HEK293 (cell line): Measurements from ENCODE around the gene SEC62.

Experiments
- CTCF ChIA-PET: fragments of 350-600 bp; formaldehyde crosslinking; extraction: SDS; loops from one replicate; lab custom pipeline; 2021; ENCODE audit warnings: antibody characterized with exemption; lab: Yijun Ruan, JAX
- POLR2A ChIA-PET: fragments of 300-600 bp; formaldehyde crosslinking; extraction: SDS; loops from one replicate; lab custom pipeline; 2020; ENCODE audit warnings: antibody characterized with exemption, inconsistent platforms; lab: Yijun Ruan, JAX
- H3K27ac ChIP-seq: fragments of 200-500 bp; sonication (Bioruptor generic); 2 replicates; pipeline ENCODE4 v1.5.1; 2014; ENCODE audit warnings: low read depth, low read length, control low read depth, inconsistent platforms; ENCODE audit errors: extremely low read depth
- H3K36me3 ChIP-seq, 2 experiments: fragments of 200-500 bp in 1 of 2; sonication (Bioruptor generic) in 1 of 2; 1 replicate in 1 of 2; 2 replicates in 1 of 2; pipeline ENCODE4 v1.5.1; 2014 to 2017; ENCODE audit warnings: inconsistent platforms in 2 of 2, low read length in 2 of 2; ENCODE audit not compliant: control insufficient read depth in 2 of 2, insufficient read depth in 1 of 2
- H3K4me1 ChIP-seq: fragments of 200-500 bp; sonication (Bioruptor generic); 2 replicates; pipeline ENCODE4 v1.5.1; 2014; ENCODE audit warnings: mild to moderate bottlenecking, low read length, inconsistent platforms; ENCODE audit not compliant: control insufficient read depth, insufficient read depth
- H3K4me3 ChIP-seq: 2 replicates; pipeline ENCODE4 v1.5.1; 2011; ENCODE audit warnings: low read depth, mild to moderate bottlenecking, control low read depth, low read length, moderate library complexity
- H3K9me3 ChIP-seq: fragments of 200-500 bp; sonication (Bioruptor generic); 2 replicates; pipeline ENCODE4 v1.5.1; 2014; ENCODE audit warnings: low read depth, low read length, inconsistent platforms; ENCODE audit not compliant: control insufficient read depth, insufficient read depth
- AEBP2 ChIP-seq: fragments of 450-650 bp; formaldehyde crosslinking; IDR thresholded peaks from 2 replicates; pipeline ENCODE4 v1.5.1; 2016; ENCODE audit warnings: missing biosample characterization, missing genetic modification characterization, borderline replicate concordance
- HOXC10 ChIP-seq: sonication (generic); formaldehyde crosslinking; IDR thresholded peaks from 2 replicates; pipeline ENCODE4 v1.8.1; 2023; ENCODE audit warnings: mild to moderate bottlenecking, missing genetic modification reagents
- HOXD13 ChIP-seq: sonication (generic); formaldehyde crosslinking; IDR thresholded peaks from 2 replicates; pipeline ENCODE4 v1.8.0; 2022; ENCODE audit warnings: missing genetic modification reagents, borderline replicate concordance
- IKZF3 ChIP-seq: fragments of 450-650 bp; IDR thresholded peaks from 2 replicates; pipeline ENCODE4 v1.5.0; 2018; ENCODE audit warnings: missing biosample characterization, mild to moderate bottlenecking, missing genetic modification characterization, moderate library complexity
- KLF16 ChIP-seq: fragments of 450-650 bp; formaldehyde crosslinking; IDR thresholded peaks from 2 replicates; pipeline ENCODE4 v1.5.1; 2017; ENCODE audit warnings: missing biosample characterization, missing genetic modification characterization
- SP2 ChIP-seq: fragments of 450-650 bp; formaldehyde crosslinking; IDR thresholded peaks from 2 replicates; pipeline ENCODE4 v1.5.1; 2016; ENCODE audit warnings: missing biosample characterization, missing genetic modification characterization
- SP3 ChIP-seq: fragments of 450-650 bp; formaldehyde crosslinking; IDR thresholded peaks from 2 replicates; pipeline ENCODE4 v1.5.1; 2016; ENCODE audit warnings: missing biosample characterization, missing genetic modification characterization
- TCF7L2 ChIP-seq: IDR thresholded peaks from 2 replicates; pipeline ENCODE4 v1.6.1; 2011; ENCODE audit warnings: low read depth, mild to moderate bottlenecking, inconsistent platforms, low read length, moderate library complexity, borderline replicate concordance
- ZBTB21 ChIP-seq: fragments of 450-650 bp; formaldehyde crosslinking; IDR thresholded peaks from 2 replicates; pipeline ENCODE4 v1.5.1; 2017; ENCODE audit warnings: missing biosample characterization, missing genetic modification characterization
- ZBTB26 ChIP-seq: fragments of 450-650 bp; formaldehyde crosslinking; optimal IDR thresholded peaks from 2 replicates; pipeline ENCODE3; 2016; ENCODE audit warnings: missing biosample characterization, mild to moderate bottlenecking, missing genetic modification characterization
- ZBTB44 ChIP-seq: fragments of 450-650 bp; IDR thresholded peaks from 2 replicates; pipeline ENCODE4 v1.5.1; 2018; ENCODE audit warnings: missing biosample characterization, mild to moderate bottlenecking, missing genetic modification characterization
- ZBTB6 ChIP-seq: fragments of 450-650 bp; formaldehyde crosslinking; IDR thresholded peaks from 2 replicates; pipeline ENCODE4 v1.5.1; 2017; ENCODE audit warnings: missing biosample characterization, missing genetic modification characterization
- ZFP41 ChIP-seq: fragments of 450-650 bp; formaldehyde crosslinking; IDR thresholded peaks from 2 replicates; pipeline ENCODE4 v1.5.1; 2016; ENCODE audit warnings: missing biosample characterization, missing genetic modification characterization, borderline replicate concordance
- ZNF175 ChIP-seq: fragments of 450-650 bp; formaldehyde crosslinking; IDR thresholded peaks from 2 replicates; pipeline ENCODE4 v1.5.1; 2016; ENCODE audit warnings: missing biosample characterization, missing genetic modification characterization
- ZNF184 ChIP-seq: fragments of 450-650 bp; IDR thresholded peaks from 2 replicates; pipeline ENCODE4 v1.5.1; 2018; ENCODE audit warnings: missing biosample characterization, mild to moderate bottlenecking, missing genetic modification characterization
- ZNF423 ChIP-seq: fragments of 450-650 bp; formaldehyde crosslinking; IDR thresholded peaks from 2 replicates; pipeline ENCODE4 v1.5.1; 2016; ENCODE audit warnings: missing biosample characterization, missing genetic modification characterization
- ZNF488 ChIP-seq: fragments of 450-650 bp; formaldehyde crosslinking; IDR thresholded peaks from 2 replicates; pipeline ENCODE4 v1.5.1; 2016; ENCODE audit warnings: missing biosample characterization, missing genetic modification characterization
- ZNF571 ChIP-seq: fragments of 450-650 bp; formaldehyde crosslinking; IDR thresholded peaks from 2 replicates; pipeline ENCODE4 v1.5.0; 2017; ENCODE audit warnings: missing biosample characterization, missing genetic modification characterization
- ZNF580 ChIP-seq: fragments of 450-650 bp; formaldehyde crosslinking; IDR thresholded peaks from 2 replicates; pipeline ENCODE4 v1.5.1; 2016; ENCODE audit warnings: missing biosample characterization, missing genetic modification characterization
- ZNF639 ChIP-seq: fragments of 450-650 bp; formaldehyde crosslinking; IDR thresholded peaks from 2 replicates; pipeline ENCODE4 v1.5.1; 2016; ENCODE audit warnings: missing biosample characterization, missing genetic modification characterization
- ZNF660 ChIP-seq: fragments of 450-650 bp; IDR thresholded peaks from 2 replicates; pipeline ENCODE4 v1.5.1; 2018; ENCODE audit warnings: missing biosample characterization, mild to moderate bottlenecking, missing genetic modification characterization
- ZNF704 ChIP-seq: fragments of 450-650 bp; formaldehyde crosslinking; IDR thresholded peaks from 2 replicates; pipeline ENCODE4 v1.5.1; 2016; ENCODE audit warnings: missing biosample characterization, missing genetic modification characterization

Gene SEC62

GRCh38 chr3:169999433-169999832 lies 32.8 kb downstream of the SEC62 start:
- no peaks in the 10 kb centered on the region for H3K9me3 ChIP-seq
- ChIA-PET CTCF (no interaction called here), POLR2A (no interaction called here)
- H3K4me1 ChIP-seq = no peaks in the 10 kb centered on the region
- TF ChIP-seq ZNF639 (tag by site-specific recombination) (no peak), ZNF175 (no peak), ZNF488 (tag by site-specific recombination) (no peak), ZNF571 (tag by site-specific recombination) (no peak), ZBTB44 (tag by site-specific recombination) (no peak), ZBTB26 (tag by site-specific recombination) (no peak), SP2 (tag by site-specific recombination) (no peak), KLF16 (tag by site-specific recombination) (no peak), ZNF660 (tag by site-specific recombination) (no peak), ZNF580 (no peak), ZBTB6 (tag by site-specific recombination) (no peak)
- H3K4me3 ChIP-seq = no peak overlapping the region
- H3K27ac ChIP-seq = no peak overlapping the region
- peaks cover 0 to 30% of the 10 kb centered on the region in 2 experiments; a peak in 1 of 3 replicates for H3K36me3 ChIP-seq

- CTCF ChIA-PET = no interaction called here
- TF ChIP-seq ZNF184 (no peak), ZNF704 (tag by site-specific recombination) (no peak), IKZF3 (tag by site-specific recombination) (no peak), ZNF423 (no peak), HOXD13 (CRISPR knock-in tag) (no peak), TCF7L2 (no peak), HOXC10 (no peak), ZFP41 (tag by site-specific recombination) (no peak), ZBTB44 (tag by site-specific recombination) (no peak), AEBP2 (tag by site-specific recombination) (no peak), SP3 (tag by site-specific recombination) (no peak), ZNF571 (tag by site-specific recombination) (no peak), ZBTB21 (no peak)
Observed at GRCh38 chr3:170000051-170000450, 33.4 kb downstream of the SEC62 start.

More at GRCh38 chr3:170000051-170000450, 33.4 kb downstream of the SEC62 start:
- no peak overlapping the region for H3K4me3 ChIP-seq
- H3K36me3 ChIP-seq = peaks cover 0 to 26% of the 10 kb centered on the region in 2 experiments; a peak in 1 of 3 replicates
- no peaks in the 10 kb centered on the region for H3K4me1 ChIP-seq
- no peaks in the 10 kb centered on the region for H3K9me3 ChIP-seq
- POLR2A ChIA-PET = interaction anchor here (0.6 kb wide), 1 partner anchor 14 kb away, joined by 4 read pairs; no protein-coding TSS in a partner anchor
- no peak overlapping the region for H3K27ac ChIP-seq
